KOPT-K1 (cell line): Measurements from ENCODE around the gene TNFRSF13B.
"Not testable (repeated sequence)": the region's sequence is repeated elsewhere in the genome, so short reads cannot be mapped to it uniquely, and the experiment has no call there.

Experiments
- H3K27ac ChIP-seq: fragments of 200-600 bp; sonication (generic); 2 replicates; pipeline ENCODE4 v1.5.1; 2016; ENCODE audit warnings: antibody characterized with exemption, mild to moderate bottlenecking, low read depth, low read length; ENCODE audit not compliant: poor library complexity, severe bottlenecking
- H3K36me3 ChIP-seq: fragments of 200-600 bp; sonication (generic); 2 replicates; pipeline ENCODE4 v1.5.1; 2017; ENCODE audit warnings: antibody characterized with exemption, mild to moderate bottlenecking, low read length, moderate library complexity; ENCODE audit not compliant: insufficient read depth
- H3K9me3 ChIP-seq: fragments of 200-600 bp; sonication (generic); 2 replicates; pipeline ENCODE4 v1.5.1; 2017; ENCODE audit warnings: antibody characterized with exemption, low read length, mild to moderate bottlenecking; ENCODE audit not compliant: insufficient read depth, poor library complexity, severe bottlenecking

TNFRSF13B gene

DNA sequence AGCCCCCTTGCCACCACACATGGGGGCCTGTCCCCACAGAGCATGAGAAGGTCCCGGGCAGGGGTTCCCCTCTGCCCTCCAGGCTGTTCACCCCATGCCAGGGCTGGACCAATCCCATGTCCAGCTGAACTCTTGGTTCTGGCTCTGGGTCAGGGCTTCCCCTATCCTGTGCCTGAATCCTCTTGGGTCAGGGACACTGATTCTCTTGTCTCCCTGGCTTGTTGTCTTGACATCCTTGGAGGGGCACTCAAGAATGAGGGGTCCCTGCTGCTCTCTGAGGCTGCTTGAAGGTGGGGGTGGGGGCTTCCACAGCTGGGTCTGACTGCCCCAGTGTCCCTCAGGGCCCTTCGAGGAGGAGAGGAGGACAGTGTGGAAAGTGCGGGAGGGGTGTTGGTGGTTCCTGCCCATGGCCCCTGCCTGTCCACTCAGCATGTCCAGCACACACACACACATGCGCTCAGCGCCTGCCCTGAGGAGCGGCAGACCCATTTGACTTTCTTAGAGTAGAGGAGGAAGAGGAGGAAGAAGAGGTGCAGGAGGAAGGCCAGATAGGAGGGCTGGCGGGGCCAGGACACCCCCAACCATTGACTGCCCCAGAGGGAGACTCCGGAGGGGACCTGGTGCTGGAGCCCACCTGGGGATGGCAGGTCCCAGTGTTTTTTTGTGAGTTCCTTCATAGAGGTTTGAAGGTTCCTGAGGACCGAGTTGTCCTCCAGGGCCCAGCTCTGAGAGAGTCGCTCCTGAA lies 47.0 kb downstream of the TNFRSF13B start:
- Histone ChIP-seq H3K36me3 (no peaks in the 10 kb centered on the region), H3K9me3 (no peaks in the 10 kb centered on the region), H3K27ac (no peak overlapping the region)

DNA sequence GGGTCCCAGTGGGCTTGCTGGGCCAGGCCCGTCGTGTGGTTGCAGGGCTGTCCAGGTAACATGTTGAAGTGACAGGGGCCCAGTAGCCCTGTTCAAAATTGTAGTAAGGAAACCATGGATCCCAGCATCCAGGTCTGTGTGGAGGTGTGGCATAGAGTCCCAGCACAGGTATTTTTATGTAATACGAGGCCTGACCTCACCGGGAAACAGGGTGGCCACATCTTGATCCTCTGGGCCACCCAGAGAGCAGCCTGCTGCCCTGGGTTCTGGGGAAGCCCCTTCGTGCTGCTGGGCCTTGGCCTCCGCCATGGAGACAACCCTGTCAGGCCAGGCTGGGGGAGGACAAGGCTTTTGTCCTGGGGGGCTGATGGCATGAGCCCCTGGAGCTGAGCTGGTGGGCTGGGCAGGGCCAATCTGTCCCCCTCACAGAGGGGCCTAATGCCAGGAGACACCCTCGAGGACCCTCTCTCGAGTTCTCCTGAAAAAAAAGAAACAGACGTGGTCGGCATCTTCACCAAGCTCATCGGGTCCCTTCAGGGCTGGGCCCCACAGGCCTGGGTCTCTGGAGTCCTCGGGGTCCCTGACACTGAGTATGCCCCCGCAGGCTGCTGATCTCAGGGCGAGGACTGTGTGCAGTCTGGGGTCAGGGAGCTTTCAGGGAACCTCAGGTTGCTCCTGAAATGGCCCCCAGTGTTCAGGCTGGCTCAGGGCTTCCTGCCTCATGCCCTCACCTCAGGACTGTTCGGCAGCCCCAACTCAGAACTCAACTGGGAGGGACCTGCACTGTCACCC lies 47.8 kb downstream of the TNFRSF13B start:
- no peaks in the 10 kb centered on the region for H3K36me3 ChIP-seq
- no peak overlapping the region for H3K27ac ChIP-seq
- H3K9me3 ChIP-seq = no peaks in the 10 kb centered on the region

DNA sequence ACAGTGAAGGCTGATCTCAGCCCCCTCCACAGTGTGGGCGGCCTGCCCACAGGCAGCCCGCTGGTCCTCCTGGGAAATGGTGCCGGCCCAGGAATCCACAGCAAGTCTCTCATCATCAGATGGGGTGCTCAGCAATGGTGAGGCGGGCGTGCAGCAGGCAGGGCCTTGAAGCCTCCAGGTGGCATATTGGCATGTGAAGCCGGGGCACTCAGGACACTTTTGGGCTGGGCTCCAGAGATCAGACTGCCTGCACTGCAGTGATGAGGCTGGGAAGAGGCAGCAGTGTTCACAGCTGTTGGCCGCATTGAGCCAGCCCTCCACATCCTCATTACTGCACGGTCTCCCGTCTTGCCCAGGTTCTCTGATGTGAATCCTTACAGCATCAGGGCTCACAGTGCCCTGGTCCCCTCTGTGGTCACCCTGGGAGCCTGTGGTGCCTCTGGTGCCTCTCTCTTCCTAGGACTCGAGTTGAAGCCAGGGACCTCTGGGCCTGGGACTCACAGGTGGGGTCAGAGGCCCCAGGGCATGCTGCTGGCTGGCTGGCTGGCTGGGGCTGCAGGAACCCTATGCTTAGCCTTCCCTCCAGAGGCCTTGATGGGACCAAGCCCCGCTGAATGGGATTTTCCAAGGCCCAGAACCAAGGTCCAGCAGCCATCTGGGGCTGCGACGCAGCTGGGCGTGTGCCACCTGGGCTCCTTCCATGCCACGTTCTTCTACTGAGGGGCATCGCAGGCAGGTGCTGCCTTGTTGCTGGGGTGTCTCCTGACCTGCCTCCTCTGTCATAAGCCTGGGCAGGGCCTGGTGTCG lies 48.6 kb downstream of the TNFRSF13B start:
- Histone ChIP-seq H3K9me3 (no peaks in the 10 kb centered on the region), H3K27ac (no peak overlapping the region), H3K36me3 (no peaks in the 10 kb centered on the region)

DNA sequence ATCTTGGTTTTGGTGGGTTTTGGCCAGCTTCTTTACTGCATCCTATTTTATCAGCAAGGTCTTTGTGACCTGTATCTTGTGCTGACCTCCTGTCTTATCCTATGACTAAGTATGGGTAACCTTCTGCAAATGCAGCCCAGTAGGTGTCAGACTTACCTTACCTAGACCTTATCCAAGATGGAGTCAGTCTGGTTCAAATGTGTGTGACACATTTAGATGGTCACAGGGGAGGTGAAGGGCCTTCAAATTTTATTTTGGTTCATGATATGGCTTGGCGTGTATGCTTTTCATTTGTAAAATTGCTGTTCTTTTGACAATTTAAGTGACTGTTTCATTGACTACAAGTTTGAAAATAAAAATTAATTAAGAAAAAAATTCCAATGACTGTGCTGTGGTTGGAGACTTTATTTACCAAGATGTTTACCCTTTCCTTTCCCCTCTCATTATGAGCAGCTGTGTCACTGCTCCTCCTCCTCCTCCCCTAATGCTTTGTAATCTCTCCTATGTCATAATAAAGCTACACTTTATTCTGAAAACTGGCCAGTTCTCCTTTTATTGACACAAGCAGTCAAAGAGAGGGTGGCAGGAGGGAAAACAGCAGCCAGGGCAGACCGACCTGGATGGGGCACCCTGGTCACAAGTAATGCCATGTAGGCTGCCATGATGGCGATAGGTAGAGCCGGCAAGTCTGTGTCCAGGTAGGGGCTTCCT lies 49.4 kb downstream of the TNFRSF13B start:
- H3K36me3 ChIP-seq = no peaks in the 10 kb centered on the region
- H3K9me3 ChIP-seq = no peaks in the 10 kb centered on the region
- H3K27ac ChIP-seq = no peak overlapping the region

DNA sequence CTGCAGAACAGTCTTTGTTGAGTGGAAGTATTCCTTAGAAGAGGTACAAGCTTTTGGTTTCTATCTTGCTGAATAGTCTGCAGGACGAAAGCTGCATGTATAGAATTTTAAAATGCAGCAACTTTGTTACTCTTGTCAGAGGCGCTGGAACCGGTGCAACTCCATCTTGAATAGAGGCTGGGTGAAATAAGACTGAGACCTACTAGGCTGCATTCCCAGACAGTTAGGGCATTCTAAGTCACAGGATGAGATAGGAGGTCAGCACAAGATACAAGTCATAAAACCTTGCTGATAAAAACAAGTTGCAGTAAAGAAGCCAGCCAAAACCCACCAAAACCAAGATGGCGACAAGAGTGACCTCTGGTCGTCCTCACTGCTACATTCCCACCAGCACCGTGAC lies 50.5 kb downstream of the TNFRSF13B start:
- not testable (repeated sequence) for H3K36me3 ChIP-seq, H3K27ac ChIP-seq, H3K9me3 ChIP-seq

DNA sequence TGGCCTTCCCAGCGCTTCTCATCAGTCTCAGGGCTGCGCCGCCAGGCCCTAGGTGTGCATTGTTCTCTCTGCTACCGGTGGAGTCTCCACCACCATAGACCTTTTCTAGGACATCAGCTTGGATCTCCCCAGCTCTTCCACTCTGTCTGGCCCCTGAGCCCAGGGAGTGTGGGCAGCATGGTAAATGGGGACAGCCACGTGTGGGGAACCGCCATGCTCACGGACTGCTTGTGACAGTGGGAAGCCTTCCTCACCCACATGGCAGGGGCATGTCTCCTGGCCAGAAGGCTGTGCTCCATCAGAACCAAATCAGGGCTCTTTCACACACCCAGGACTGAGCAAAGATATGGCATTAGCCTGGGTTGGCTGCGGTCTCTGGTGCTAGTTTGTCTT lies 51.3 kb downstream of the TNFRSF13B start:
- no peaks in the 10 kb centered on the region for H3K9me3 ChIP-seq
- no peaks in the 10 kb centered on the region for H3K36me3 ChIP-seq
- no peak overlapping the region for H3K27ac ChIP-seq

DNA sequence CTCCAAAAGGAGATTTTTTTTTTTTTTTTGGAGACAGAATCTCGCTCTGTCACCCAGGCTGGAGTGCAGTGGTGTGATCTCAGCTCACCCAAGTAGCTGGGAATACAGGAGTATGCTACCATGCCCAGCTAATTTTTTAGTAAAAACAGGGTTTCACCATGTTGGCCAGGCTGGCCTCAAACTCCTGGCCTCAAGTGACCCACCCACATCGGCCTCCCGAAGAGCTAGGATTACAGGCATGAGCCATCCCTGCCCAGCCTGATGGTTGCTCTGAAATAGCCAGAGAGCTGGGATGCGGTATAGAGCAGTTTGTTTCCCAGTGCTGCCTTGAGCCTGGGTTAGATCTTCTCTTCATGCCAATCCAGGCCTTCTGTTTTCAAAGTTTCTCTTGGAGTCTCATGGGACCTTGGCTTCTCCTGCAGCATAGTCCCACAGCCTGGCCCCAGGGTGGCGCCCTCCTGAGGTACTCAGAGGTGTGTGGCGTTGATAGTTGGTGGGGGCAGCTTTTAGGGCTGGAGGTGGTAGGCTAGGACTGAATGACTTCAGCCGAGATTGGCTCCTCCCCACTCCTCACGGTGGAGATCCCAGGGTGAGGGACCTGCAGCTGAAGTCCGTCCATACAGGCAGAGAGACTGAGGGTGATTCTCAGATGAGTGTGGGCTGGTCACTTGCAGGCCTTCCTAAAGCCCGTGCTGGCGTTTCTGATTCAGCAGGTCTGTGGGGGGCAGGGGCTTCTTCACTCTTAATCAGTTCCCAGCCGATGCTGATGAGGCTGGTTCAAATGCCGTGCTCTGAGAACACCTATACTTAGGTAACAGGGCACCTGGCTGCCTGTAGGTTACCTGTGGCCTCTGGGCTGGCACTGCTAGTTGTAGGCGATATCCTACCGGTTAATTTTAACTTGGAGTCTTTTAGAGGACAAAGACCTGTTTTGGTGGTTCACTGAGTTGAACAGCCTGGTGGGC lies 52.0 kb downstream of the TNFRSF13B start:
- Histone ChIP-seq H3K36me3 (no peaks in the 10 kb centered on the region), H3K9me3 (no peaks in the 10 kb centered on the region), H3K27ac (no peak overlapping the region)

DNA sequence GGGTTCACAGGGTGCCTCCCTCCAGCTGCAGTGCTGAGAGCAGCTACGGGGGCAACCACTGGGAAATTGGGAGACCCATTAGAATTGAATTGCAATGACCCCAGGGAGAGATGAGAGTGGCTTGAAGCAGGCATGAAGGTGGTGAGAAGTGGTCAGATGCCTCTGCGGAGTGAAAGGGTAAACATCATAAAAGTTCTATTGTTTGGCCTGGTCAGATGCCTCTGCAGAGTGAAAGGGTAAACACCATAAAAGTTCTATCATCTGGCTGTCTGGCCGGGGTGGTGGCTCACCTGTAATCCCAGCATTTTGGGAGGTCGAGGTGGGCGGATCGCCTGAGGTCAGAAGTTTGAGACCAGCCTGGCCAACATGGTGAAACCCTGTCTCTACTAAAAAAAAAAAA lies 53.5 kb downstream of the TNFRSF13B start:
- no peak overlapping the region for H3K27ac ChIP-seq
- H3K36me3 ChIP-seq = no peaks in the 10 kb centered on the region
- H3K9me3 ChIP-seq = no peaks in the 10 kb centered on the region

DNA sequence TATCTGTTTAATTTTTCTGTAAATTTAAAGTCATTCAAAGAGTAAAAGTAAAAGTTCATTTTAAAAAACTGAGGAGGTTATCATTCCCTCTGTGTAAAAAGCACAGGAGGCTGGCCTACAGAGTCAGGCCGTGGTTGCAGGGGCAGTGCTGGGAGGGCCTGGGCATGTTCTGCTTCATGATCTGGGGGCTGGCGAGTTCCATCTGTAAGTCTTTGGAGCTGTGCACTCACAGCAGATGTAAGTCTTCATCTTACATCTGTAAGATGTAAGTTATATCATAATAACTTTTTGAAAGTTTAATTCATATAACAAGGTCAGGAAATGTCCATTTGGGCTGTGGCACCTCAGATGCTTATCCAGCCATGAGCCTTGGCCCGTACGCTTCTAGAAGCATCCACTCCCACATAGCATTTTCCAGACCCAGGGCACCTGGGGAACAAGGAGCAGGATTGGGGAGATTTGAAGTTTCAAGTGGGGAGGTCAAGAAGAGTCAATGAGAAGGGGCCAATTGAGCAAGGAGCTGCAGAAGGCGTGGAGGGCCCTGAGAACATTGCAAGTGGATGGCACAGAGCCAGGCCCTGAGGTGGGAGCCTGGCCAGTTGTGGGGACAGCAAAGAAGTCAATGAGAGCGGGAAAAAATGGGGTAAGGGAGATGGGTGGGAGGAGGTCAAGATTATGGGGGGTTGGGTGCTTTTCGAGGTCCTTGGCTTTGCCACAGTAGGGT lies 54.1 kb downstream of the TNFRSF13B start:
- no peaks in the 10 kb centered on the region for H3K9me3 ChIP-seq
- no peaks in the 10 kb centered on the region for H3K36me3 ChIP-seq
- no peak overlapping the region for H3K27ac ChIP-seq

DNA sequence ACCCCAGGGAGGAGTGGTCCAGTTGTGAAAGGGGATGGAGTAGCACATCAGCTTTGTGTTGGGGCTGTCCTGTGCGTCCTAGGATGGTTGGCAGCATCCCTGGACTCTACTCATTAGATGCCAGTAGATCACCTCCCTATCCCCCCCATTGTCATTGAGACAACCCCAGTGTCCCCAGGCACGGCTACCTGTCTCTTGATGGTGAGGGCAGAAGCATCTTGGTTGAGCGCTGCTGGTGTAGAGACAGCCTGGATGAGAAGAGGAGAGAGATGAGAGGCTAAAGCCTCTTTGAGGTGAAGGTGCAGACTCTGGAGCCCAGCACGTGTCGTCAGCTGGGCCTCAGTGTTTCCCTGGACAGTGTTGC lies 55.4 kb downstream of the TNFRSF13B start:
- Histone ChIP-seq H3K27ac (no peak overlapping the region), H3K36me3 (no peaks in the 10 kb centered on the region), H3K9me3 (no peaks in the 10 kb centered on the region)

DNA sequence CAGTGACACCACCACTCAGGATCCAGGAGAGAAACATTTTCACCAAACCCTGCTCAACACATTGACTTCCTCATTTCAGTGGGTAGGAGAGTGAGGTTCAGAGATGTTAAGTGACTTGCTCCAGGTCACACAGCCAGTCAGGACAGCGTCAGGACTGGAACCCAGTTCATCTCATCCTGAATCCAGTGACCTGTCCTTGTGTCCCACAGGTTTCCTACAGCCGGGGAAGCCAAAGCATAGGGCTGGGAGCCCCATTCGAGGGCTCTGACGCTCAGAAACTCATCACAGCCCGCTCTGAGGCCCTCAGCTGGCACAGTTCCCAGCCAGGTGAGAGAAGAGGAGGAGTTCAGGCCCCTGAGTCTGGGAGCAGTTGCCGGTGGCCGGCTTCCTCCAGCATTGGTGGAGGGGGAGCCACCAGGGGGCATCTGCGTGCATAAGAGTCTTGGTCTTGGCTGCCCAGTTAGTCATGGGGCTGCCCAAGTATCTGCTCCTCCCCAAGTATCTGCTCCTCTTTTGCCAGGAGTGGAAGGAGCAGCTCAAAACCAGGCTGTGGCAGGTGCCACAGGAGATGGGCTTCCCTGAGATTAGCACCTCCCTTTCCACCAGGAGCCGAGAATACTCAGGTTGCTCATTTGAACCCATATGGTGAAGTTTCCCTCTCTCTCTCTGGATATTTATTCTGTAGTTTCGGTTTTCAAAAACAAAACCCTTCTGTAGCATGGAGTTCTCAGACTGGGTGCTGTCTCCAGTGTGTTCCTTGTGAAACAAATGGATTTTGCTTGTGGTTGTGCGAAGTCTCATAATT lies 56.0 kb downstream of the TNFRSF13B start:
- Histone ChIP-seq H3K27ac (no peak overlapping the region), H3K9me3 (no peaks in the 10 kb centered on the region), H3K36me3 (no peaks in the 10 kb centered on the region)

DNA sequence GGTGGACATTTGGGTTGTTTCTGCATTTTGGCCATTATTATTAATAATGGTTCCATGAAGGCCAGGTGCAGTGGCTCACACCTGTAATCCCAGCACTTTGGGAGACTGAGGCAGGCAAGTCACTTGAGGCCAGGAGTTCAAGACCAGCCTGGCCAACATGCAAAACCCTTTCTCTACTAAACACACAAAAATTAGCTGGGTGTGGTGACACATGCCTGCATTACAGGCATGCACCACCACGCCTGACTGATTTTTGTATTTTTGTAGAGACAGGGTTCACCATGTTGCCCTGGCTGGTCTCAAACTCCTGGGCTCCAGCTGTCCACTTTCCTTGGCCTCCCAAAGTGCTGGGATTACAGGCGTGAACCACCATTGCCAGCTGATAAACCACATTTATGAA lies 58.5 kb downstream of the TNFRSF13B start:
- H3K9me3 ChIP-seq = no peaks in the 10 kb centered on the region
- no peaks in the 10 kb centered on the region for H3K36me3 ChIP-seq
- no peak overlapping the region for H3K27ac ChIP-seq
